ENCODE results near the gene DHFR. TPM values are rescaled to one million over a fixed set of nuclear protein-coding genes. Genes with fewer than 3 reads are reported as not detected.
A peak's percentile ranks its signal among the peaks of the same experiment; 100 is the strongest.

DHFR gene
- total and polyA plus RNA-seq, 7 donors, result 4.4 to 26.3 (median 11.0) TPM

- no peaks in the 10 kb centered on the region for H3K4me1 ChIP-seq
- intact Hi-C loops (cut with DNase I), result loop anchor here in 1 of 2 donors (5.0 kb wide), 2 partner anchors 185 to 625 kb away; partner anchors contain the start of gene FAM151B
- no peak overlapping the region for H3K27ac ChIP-seq
- H3K36me3 ChIP-seq (ENCODE audit: insufficient read depth in 1 of 2, low read depth in 1 of 2), result peaks cover 3 to 70% of the 10 kb centered on the region in 2 donors
- 34 to 42% (median 36%) methylated on average over 7 of the region's 7 CpGs for WGBS, 3 donors
- H3K27me3 ChIP-seq (ENCODE audit: insufficient read depth in 3 of 3, low read length in 2 of 3), result no peaks in the 10 kb centered on the region
- H3K9me3 ChIP-seq, result no peaks in the 10 kb centered on the region
- DNase-seq (peak; percentile 53 to 66), ATAC-seq (peak in 3 of 4 donors; percentile 61 to 80 (median 70))
- H3K4me3 ChIP-seq, result no peak overlapping the region
- peak; percentile 71 for TF ChIP-seq CTCF (IDR thresholded peaks at IDR 0.05)
These were observed 17.5 kb upstream of the DHFR start for GRCh38 chr5:80672140-80672736.

GRCh38 chr5:80668016-80668969 lies 13.5 kb upstream of the DHFR start:
- H3K27me3 ChIP-seq (ENCODE audit: insufficient read depth in 3 of 3, low read length in 2 of 3), result no peaks in the 10 kb centered on the region
- no peak overlapping the region for H3K4me3 ChIP-seq
- peaks cover 0 to 59% of the 10 kb centered on the region in 2 donors for H3K36me3 ChIP-seq (ENCODE audit: insufficient read depth in 1 of 2, low read depth in 1 of 2)
- no peak overlapping the region for H3K27ac ChIP-seq
- 68 to 80% (median 75%) methylated on average over 16 of the region's 16 CpGs for WGBS, 3 donors
- DNase-seq (no peak), ATAC-seq (peak in 1 of 4 donors; percentile 59)
- TF ChIP-seq CTCF (IDR thresholded peaks at IDR 0.05), result no peak
- intact Hi-C loops (cut with DNase I), result no loop called here
- H3K9me3 ChIP-seq, result no peaks in the 10 kb centered on the region
- H3K4me1 ChIP-seq, result no peaks in the 10 kb centered on the region

GRCh38 chr5:80667384-80667783 lies 12.6 kb upstream of the DHFR start:
- no peaks in the 10 kb centered on the region for H3K4me1 ChIP-seq
- ATAC-seq, result no peak
- no peaks in the 10 kb centered on the region for H3K27me3 ChIP-seq (ENCODE audit: insufficient read depth in 3 of 3, low read length in 2 of 3)
- peaks cover 0 to 50% of the 10 kb centered on the region in 2 donors for H3K36me3 ChIP-seq (ENCODE audit: insufficient read depth in 1 of 2, low read depth in 1 of 2)
- TF ChIP-seq CTCF (IDR thresholded peaks at IDR 0.05), result no peak
- H3K4me3 ChIP-seq, result no peak overlapping the region
- H3K9me3 ChIP-seq, result no peaks in the 10 kb centered on the region
- intact Hi-C loops (cut with DNase I), result no loop called here
- peak in 1 of 2 donors; percentile 13 for DNase-seq
- WGBS, 3 donors, result 53 to 70% (median 58%) methylated on average over 8 of the region's 8 CpGs
- H3K27ac ChIP-seq, result no peak overlapping the region

- Histone ChIP-seq H3K4me1 (no peaks in the 10 kb centered on the region), H3K4me3 (no peak overlapping the region), H3K9me3 (no peaks in the 10 kb centered on the region), H3K27me3 (ENCODE audit: insufficient read depth in 3 of 3, low read length in 2 of 3) (no peaks in the 10 kb centered on the region), H3K36me3 (ENCODE audit: insufficient read depth in 1 of 2, low read depth in 1 of 2) (peaks cover 3 to 41% of the 10 kb centered on the region in 2 donors), H3K27ac (no peak overlapping the region)
- WGBS, 3 donors, result 92 to 95% (median 93%) methylated on average over 4 of the region's 4 CpGs
- no peak for TF ChIP-seq CTCF (IDR thresholded peaks at IDR 0.05)
- ATAC-seq (no peak), DNase-seq (no peak)
- intact Hi-C loops (cut with DNase I), result no loop called here
These were observed 10.3 kb upstream of the DHFR start for GRCh38 chr5:80665057-80665456.
